ENCODE results near the gene RRP15. TPM values are rescaled to one million over a fixed set of nuclear protein-coding genes. Genes with fewer than 3 reads are reported as not detected.

RRP15 gene
- polyA plus RNA-seq, 1 donor (not counting 4 experiments of a cell fraction or from before 2014, with no cell fraction given): 15.8 TPM

- no peak overlapping the region for H3K27ac ChIP-seq (ENCODE audit: control insufficient read depth, insufficient read depth, low read length)
- H2AFZ ChIP-seq (ENCODE audit: control insufficient read depth, low read length): no peak overlapping the region
- no peaks in the 10 kb centered on the region for H3K27me3 ChIP-seq (ENCODE audit: control insufficient read depth, extremely low read depth, insufficient read depth, low read length)
- dilution Hi-C loops (cut with MboI; ENCODE audit: extremely low pct_ligation_motif_present, low sequenced_read_pairs): no loop called here
- no peak for FAIRE-seq
- no peaks in the 10 kb centered on the region for H4K20me1 ChIP-seq (ENCODE audit: control insufficient read depth, extremely low read depth, insufficient read depth, low read length)
- H3K4me3 ChIP-seq (ENCODE audit: control insufficient read depth in 2 of 3, extremely low read depth in 1 of 3, insufficient read depth in 2 of 3, low read depth in 1 of 3, low read length in 3 of 3): no peak overlapping the region
- H3K79me2 ChIP-seq (ENCODE audit: control insufficient read depth, insufficient read depth, low read length): peaks cover 56% of the 10 kb centered on the region
- no peak overlapping the region for H3K4me2 ChIP-seq (ENCODE audit: control insufficient read depth, extremely low read depth, insufficient read depth, low read depth, low read length)
- no peaks in the 10 kb centered on the region for H3K9me3 ChIP-seq (ENCODE audit: control insufficient read depth, low read depth, low read length)
- peaks cover 2 to 6% of the 10 kb centered on the region in 2 experiments for H3K36me3 ChIP-seq (ENCODE audit: control insufficient read depth in 2 of 2, extremely low read depth in 1 of 2, insufficient read depth in 2 of 2, low read length in 2 of 2)
- no peak overlapping the region for H3K9ac ChIP-seq (ENCODE audit: control insufficient read depth, extremely low read depth, insufficient read depth, low read length)
- no peak for DNase-seq (ENCODE audit: low read depth, low spot score)
- H3K4me1 ChIP-seq (ENCODE audit: control insufficient read depth, extremely low read depth, insufficient read depth, low read length): peaks cover 12% of the 10 kb centered on the region
- TF ChIP-seq EZH2 (IDR thresholded peaks at IDR 0.05; ENCODE audit: low read length) (no peak), CTCF (optimal IDR thresholded peaks at IDR 0.05 in 1 of 3, IDR thresholded peaks at IDR 0.05 in 1 of 3, conservative IDR thresholded peaks at IDR 0.05 in 1 of 3; ENCODE audit: extremely low read depth in 1 of 3, insufficient read depth in 2 of 3, low read length in 3 of 3) (no peak)
- H3K9me1 ChIP-seq (ENCODE audit: control insufficient read depth, extremely low read depth, insufficient read depth, low read length): no peaks in the 10 kb centered on the region
These were observed 77.5 kb downstream of the RRP15 start for GRCh38 chr1:218362418-218363076.

- FAIRE-seq (no peak), DNase-seq (ENCODE audit: low read depth, low spot score) (no peak)
- Histone ChIP-seq H3K4me1 (ENCODE audit: control insufficient read depth, extremely low read depth, insufficient read depth, low read length) (peaks cover 12% of the 10 kb centered on the region), H3K36me3 (ENCODE audit: control insufficient read depth in 2 of 2, extremely low read depth in 1 of 2, insufficient read depth in 2 of 2, low read length in 2 of 2) (peaks cover 2 to 6% of the 10 kb centered on the region in 2 experiments), H3K79me2 (ENCODE audit: control insufficient read depth, insufficient read depth, low read length) (peaks cover 51% of the 10 kb centered on the region), H3K9me1 (ENCODE audit: control insufficient read depth, extremely low read depth, insufficient read depth, low read length) (no peaks in the 10 kb centered on the region), H3K9ac (ENCODE audit: control insufficient read depth, extremely low read depth, insufficient read depth, low read length) (no peak overlapping the region), H3K9me3 (ENCODE audit: control insufficient read depth, low read depth, low read length) (no peaks in the 10 kb centered on the region), H3K27me3 (ENCODE audit: control insufficient read depth, extremely low read depth, insufficient read depth, low read length) (no peaks in the 10 kb centered on the region), H3K27ac (ENCODE audit: control insufficient read depth, insufficient read depth, low read length) (no peak overlapping the region), H4K20me1 (ENCODE audit: control insufficient read depth, extremely low read depth, insufficient read depth, low read length) (no peaks in the 10 kb centered on the region), H3K4me2 (ENCODE audit: control insufficient read depth, extremely low read depth, insufficient read depth, low read depth, low read length) (no peak overlapping the region), H3K4me3 (ENCODE audit: control insufficient read depth in 2 of 3, extremely low read depth in 1 of 3, insufficient read depth in 2 of 3, low read depth in 1 of 3, low read length in 3 of 3) (no peak overlapping the region), H2AFZ (ENCODE audit: control insufficient read depth, low read length) (no peak overlapping the region)
- dilution Hi-C loops (cut with MboI; ENCODE audit: extremely low pct_ligation_motif_present, low sequenced_read_pairs): no loop called here
- TF ChIP-seq CTCF (optimal IDR thresholded peaks at IDR 0.05 in 1 of 3, IDR thresholded peaks at IDR 0.05 in 1 of 3, conservative IDR thresholded peaks at IDR 0.05 in 1 of 3; ENCODE audit: extremely low read depth in 1 of 3, insufficient read depth in 2 of 3, low read length in 3 of 3) (no peak), EZH2 (IDR thresholded peaks at IDR 0.05; ENCODE audit: low read length) (no peak)
These were observed 78.0 kb downstream of the RRP15 start for GRCh38 chr1:218363141-218363540.

All from keratinocyte (primary cell).